Measurements from ENCODE around the gene HTR2A. TPM values are rescaled to one million over a fixed set of nuclear protein-coding genes. Genes with fewer than 3 reads are reported as not detected.

Gene HTR2A
- total RNA-seq, 1 donor from 2014 or later, result 0.09 TPM

Other genes starting within 250 kb of the HTR2A start
- 105 TPM for gene ESD, start 99.9 kb downstream of the HTR2A start, total RNA-seq